GM19372 (cell line): Measurements from ENCODE around the gene SCRG1.

Experiments used
- ATAC-seq: cut with Tn5 transposase; IDR thresholded peaks from one replicate; pipeline ENCODE4 v1.9.1; 2021; ENCODE audit warnings: mild to moderate bottlenecking, low read depth, moderate library complexity; ENCODE audit not compliant: unreplicated experiment

SCRG1 gene

DNA sequence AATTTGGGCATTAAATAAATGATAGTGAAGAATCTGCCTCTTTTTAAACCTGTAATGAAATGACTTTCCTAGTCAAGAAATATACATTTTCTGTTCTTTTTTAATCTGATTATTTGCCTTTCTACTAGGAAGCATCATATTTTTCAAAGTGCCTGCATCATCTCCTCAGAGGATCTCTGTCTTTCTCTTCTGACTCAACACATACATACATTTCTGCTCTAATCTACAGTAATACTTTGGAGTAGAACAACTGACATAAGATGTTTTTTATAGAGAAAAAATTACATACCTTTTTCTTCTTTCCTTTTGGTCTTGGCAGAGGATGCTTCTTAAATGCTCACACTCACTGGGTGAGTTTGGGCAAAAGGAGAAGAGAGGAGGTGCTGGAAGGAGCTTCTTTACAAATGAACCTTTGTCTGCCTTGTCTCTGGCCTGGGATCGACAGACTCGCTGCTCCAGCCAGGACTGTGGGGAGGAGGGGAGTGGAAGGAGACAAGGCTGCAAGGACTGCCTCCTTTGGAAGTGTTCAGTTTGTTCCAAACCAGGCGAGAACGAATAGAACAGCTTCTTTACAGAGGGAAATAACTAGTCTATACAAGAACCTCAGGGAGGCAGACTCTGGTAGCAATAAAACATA lies at the start of gene SCRG1:
SCRG1 (minus strand) TSS at position 338 of the 637 bp plus-strand sequence. CDS start 7,702 bp downstream, outside the sequence.
- no peak for ATAC-seq

GRCh38 chr4:173448103-173448502 lies 49.2 kb upstream of the SCRG1 start:
- no peak for ATAC-seq

DNA sequence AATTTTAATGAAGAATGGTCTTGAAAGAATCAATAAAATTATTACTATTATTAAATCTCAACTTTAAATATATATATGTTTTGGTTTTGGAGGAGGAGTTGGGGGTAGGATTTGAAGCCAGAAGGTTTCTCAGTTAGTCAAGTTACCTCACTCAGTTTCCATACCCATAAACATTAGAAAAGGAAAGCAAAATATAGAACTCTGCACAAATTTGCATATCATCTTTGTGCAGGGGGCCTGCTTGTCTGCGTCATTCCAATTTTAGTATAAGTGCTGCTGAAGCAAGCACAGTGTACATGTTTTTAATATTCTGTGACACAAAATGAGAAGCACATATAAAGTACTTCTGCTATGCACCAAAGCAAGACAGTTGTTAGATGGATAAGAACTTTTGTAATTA lies 47.5 kb upstream of the SCRG1 start:
- ATAC-seq = peak; percentile 64

- ATAC-seq = no peak
These were observed 44.2 kb upstream of the SCRG1 start for GRCh38 chr4:173443121-173443520.

GRCh38 chr4:173442223-173442932 lies 43.5 kb upstream of the SCRG1 start:
- no peak for ATAC-seq

DNA sequence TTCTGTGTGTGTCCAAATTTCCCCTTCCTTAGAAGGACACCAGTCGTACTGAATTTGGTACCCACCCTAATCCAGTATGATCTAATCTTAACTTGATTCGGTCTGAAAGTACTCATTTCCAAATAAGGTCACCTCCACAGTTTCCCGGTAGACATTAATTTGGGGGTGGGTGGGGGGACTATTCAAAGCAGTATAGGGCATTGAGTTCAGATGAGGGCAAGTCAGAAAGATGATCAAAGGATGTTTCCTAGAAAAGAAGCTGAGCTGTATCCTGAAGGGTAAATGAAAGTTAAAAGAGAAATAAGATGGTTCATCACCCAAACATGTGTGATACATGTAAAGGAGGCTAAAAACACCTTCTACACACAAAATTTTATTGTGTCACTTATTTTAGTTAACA lies 42.0 kb upstream of the SCRG1 start:
- ATAC-seq = no peak

DNA sequence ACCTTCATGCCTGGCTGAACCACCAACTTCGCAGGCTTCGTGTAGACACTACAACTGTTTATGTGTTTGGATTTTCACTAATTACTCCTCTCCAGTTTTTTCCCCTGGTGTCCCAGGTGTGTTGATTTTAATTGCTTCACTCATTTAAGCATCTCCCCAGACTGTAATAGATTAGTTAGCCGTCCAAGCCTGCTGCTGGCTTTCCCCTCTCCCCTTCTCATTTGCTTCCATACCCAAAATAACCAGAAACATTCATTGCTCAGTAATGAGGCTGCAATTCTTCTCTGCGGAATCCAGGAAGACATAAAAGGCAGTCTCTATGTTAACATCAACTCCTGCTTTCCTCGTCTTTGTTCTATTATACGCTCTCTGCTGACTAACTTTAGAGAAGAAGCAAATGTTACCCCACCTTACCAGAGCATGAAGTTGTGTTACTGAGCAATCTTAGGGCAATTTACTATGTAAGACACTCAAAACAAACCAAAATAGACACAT lies 37.9 kb upstream of the SCRG1 start:
- ATAC-seq = no peak

DNA sequence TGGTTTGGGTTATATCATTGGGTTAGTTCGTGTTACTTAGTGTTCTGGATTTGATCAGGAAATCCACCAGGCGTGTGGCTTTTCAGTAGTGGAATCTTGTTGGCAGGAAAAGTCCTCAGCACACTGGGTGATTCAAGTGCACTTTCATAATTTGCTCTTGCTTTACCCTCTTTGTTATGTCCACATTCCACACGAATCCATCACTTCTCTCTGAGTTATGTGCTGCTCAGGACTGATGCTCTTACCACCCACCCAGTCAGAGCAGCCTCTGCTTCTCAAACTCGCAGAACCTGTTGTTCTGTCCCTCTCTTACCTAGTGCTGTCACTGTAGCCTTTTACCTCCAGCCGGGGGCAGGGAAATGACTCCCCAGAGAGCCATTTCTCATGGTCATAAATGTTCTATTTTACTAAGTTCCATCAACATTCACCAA lies 37.2 kb upstream of the SCRG1 start:
- ATAC-seq = no peak

DNA sequence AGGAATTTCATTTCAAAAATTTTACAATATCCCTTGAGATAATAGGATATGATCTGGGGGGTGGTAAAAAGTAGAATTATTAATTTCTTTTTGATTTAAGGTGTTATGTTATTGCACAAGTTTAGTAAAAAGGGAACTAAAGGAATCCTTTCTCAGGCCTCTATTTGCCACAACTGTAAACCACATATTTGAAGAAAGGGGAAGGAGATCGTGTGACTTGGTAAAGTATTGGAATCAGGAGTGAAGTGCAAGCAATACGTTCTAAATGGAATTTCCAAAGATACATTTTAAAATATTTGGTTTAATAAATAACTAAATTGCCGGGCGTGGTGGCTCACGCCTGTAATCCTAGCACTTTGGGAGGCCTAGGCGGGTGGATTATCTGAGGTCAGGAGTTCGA lies 35.3 kb upstream of the SCRG1 start:
- ATAC-seq = no peak

- no peak for ATAC-seq
These were observed 34.5 kb upstream of the SCRG1 start for GRCh38 chr4:173433447-173433846.

- no peak for ATAC-seq
These were observed 33.5 kb upstream of the SCRG1 start for GRCh38 chr4:173432430-173432829.

DNA sequence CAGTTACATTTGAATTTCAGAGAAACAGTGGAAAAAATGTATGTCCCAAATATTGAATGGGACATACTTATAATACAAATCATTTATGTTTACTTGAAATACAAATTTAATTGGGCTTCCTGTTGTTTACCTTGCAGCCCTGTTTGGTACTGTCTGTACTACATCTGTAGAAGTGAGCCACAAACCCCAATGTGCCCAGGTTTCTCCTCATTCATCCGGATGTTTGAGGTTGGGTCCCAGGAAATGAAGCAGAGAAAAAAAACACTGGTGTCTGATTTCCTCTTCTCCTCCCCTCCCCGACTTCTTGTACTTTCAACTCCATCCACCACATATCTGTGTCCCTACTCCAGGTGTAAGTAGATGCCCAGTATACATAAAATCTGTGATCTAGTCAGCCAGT lies 27.1 kb upstream of the SCRG1 start:
- ATAC-seq = no peak

DNA sequence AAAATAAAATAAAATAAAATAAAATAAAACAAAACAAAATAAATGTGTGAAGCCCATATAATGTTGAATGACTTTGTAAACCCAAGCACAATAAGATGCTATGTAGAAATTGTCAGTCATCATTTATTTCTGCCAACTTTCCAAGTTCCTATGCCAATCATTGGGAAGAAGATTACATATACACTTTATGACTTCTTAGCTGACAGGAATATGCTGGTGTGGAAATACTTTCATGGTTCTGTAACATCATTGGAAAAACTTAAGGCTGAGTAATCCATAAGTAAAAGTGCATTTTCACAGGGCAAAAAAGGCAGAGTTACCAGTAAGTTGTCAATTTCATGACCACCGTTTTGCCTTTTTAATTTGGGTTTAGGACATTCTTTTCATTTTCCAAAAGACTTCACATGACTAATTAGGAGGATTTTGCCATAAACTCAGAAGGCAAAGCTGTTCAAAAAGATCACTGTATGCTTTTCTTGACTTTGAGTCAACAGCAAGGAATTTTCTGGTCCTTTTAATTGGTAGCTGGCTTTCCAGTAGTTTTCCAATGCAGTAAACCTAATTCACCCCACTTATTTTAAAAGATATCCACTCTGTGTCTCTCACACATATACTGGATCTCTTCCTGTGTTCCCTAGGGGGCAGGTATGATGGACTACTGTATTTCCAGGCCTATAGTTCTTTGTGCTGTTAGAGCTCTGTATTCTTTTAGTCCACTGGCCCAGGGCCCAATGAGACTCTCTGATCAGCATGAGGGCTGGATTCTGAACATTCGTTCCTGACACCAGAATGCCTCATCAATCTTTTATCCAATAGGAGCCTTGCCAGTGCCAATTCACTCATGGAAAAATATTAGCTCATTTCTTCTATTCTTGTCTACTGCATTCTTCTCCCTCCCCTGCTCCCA lies 26.2 kb upstream of the SCRG1 start:
- no peak for ATAC-seq

- no peak for ATAC-seq
These were observed 21.9 kb upstream of the SCRG1 start for GRCh38 chr4:173420801-173421200.

DNA sequence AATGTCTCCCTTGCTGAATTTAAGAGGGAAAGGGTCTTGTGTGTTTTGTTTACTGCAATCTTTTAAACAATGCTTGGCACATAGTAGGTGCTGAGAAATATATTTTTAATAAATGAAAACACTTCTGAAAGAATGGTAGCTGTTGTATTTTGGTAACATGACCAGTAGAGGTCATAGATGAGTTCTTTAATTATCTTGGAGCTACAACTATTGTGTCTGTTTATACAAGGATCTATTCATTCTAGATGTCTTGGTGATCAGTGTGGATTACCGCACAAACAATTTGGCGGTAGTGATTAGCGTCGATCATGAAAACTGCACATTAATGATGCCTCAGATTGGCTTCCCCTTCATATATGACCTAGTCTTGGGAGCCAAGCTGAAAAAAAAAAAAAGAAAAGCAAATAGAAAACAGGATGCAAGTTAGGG lies 21.4 kb upstream of the SCRG1 start:
- peak; percentile 66 for ATAC-seq

DNA sequence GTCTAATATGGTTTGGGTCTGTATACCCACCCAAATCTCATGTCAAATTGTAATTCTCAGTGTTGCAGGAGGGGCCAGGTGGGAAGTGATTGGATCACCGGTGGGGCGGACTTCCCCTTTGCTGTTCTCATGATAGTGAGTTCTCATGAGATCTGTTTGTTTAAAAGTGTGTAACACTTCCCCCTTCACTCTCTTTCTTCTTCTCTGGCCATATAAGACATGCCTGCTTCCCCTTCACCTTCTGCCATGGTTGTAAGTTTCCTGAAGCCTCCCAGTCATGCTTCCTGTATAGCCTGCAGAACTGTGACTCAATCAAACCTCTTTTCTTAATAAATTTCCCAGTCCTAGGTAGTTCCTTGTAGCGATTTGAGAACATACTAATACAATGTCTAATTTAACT lies 19.7 kb upstream of the SCRG1 start:
- ATAC-seq = no peak

- no peak for ATAC-seq
These were observed 18.9 kb upstream of the SCRG1 start for GRCh38 chr4:173417833-173418232.

DNA sequence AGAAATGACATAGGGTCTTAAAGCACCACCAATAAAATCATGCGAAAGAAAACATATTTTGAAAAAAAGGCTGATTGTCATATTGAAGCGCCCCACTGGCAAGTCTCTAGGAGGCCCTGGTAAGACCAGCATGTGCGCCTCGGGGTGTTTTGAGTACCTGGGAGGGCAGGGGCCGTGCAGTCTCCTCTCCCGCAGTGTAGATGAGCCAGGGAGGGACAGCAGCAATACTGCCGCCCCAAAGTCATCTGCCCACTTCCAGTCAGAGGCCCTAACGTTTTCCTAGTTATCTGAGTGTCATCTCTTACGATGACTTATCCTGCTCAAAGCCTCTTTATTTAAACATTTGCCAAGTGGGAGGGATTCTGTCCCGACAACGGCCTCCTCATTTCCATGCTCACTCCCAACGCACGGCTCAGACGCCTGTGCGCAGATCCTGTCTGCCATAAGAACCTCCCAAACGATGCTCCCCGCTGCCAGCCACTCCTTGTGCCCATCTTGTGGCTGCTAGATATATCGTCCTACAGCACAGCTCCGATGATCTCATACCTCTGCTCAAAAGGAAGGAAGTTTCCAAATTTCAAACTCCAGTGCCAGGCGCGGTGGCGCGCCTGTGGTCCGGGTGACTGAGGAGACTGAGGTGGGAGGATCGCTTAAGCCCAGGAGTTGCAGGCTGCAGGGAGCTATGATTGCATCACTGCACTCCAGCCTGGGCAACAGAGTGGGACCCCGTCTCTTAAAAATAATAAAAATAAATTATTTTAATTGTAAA lies 17.2 kb upstream of the SCRG1 start:
- no peak for ATAC-seq

DNA sequence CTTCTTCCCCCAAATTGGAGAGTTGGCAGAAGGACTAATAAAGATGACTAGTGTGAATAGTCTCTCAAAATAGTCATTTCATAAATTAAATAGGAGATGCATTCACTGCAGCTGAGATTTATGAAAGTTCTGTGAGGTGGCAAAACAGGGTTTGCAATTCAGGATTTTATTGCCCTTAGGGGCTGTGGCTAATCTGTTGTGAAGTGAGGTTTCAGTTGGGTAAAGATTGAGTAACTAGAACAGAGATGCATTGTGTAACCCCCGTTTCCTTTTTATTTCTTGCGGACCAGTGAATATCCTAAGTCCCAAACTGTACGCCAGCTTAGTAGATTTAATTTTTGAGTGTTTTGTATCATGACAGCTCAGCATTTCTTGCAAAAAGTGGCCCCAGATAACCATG lies 16.2 kb upstream of the SCRG1 start:
- no peak for ATAC-seq

DNA sequence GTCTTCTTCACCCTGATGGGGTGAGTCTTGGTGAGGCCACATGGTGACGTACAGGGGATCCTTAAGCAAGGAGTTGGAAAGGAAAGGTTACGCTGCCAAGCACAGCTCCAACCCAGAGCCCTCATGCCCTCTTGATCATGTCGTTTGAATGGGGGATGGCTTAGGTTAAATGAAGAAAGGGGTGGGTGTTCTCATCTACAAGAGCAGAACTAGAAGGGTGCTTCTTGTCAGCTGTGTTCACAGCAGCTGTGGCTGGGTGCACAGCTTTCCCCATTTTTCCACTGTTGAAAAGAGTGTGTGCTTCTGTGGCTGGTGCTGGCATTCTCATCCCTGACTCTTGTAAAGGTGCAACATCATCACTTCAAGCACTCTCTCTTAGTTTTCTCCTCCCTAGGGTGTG lies 15.5 kb upstream of the SCRG1 start:
- ATAC-seq = no peak
